SK-MEL-5 (cell line): ENCODE data around the gene EDARADD. TPM values are rescaled to one million over a fixed set of nuclear protein-coding genes. Genes with fewer than 3 reads are reported as not detected.
"Not testable (repeated sequence)": the region's sequence is repeated elsewhere in the genome, so short reads cannot be mapped to it uniquely, and the experiment has no call there.

ENCODE experiments used
- DNase-seq: peaks from one replicate; pipeline ENCODE4 v3.0.0-alpha.2; 2016; ENCODE audit warnings: low read depth, low spot score
- in situ Hi-C: cut with HindIII; loops from 2 replicates; pipeline ENCODE4 v1.10.0; 2016; ENCODE audit warnings: low sequenced_read_pairs, high pct_unique_total_duplicates, low pct_unique_long_range_greater_than_20kb
- total RNA-seq: library from RNA; depleted of rRNA; stranded (reverse); fragments of >200 nt; shearing (Covaris generic); gene quantifications from 2 replicates; pipeline ENCODE4 v1.2.3, GENCODE V29; 2014

Gene EDARADD
- total RNA-seq, 1 experiment from 2014 or later: 2.5 TPM

- in situ Hi-C loops: no loop called here
- no peak for DNase-seq
These were observed 100.7 kb downstream of the EDARADD start for GRCh38 chr1:236494586-236495466.

GRCh38 chr1:236495467-236496112 lies 101.5 kb downstream of the EDARADD start:
- in situ Hi-C loops: no loop called here

GRCh38 chr1:236497908-236498307 lies 103.8 kb downstream of the EDARADD start:
- in situ Hi-C loops: no loop called here
- DNase-seq: no peak

More at GRCh38 chr1:236495467-236496112, 101.5 kb downstream of the EDARADD start:
- DNase-seq: no peak

- in situ Hi-C loops: no loop called here
- no peak for DNase-seq
These were observed 107.0 kb downstream of the EDARADD start for GRCh38 chr1:236501093-236501492.

GRCh38 chr1:236502579-236502971 lies 108.5 kb downstream of the EDARADD start:
- in situ Hi-C loops: no loop called here

GRCh38 chr1:236502972-236503639 lies 109.0 kb downstream of the EDARADD start:
- peak; percentile 21 for DNase-seq
- in situ Hi-C loops: no loop called here

More at GRCh38 chr1:236502579-236502971, 108.5 kb downstream of the EDARADD start:
- DNase-seq: peak; percentile 4

GRCh38 chr1:236504338-236504737 lies 110.3 kb downstream of the EDARADD start:
- DNase-seq, in situ Hi-C loops: not testable (repeated sequence)

- DNase-seq: no peak
- in situ Hi-C loops: no loop called here
These were observed 113.1 kb downstream of the EDARADD start for GRCh38 chr1:236507022-236507700.

GRCh38 chr1:236508593-236509027 lies 114.5 kb downstream of the EDARADD start:
- in situ Hi-C loops: no loop called here
- DNase-seq: no peak

- in situ Hi-C loops: no loop called here
- no peak for DNase-seq
These were observed 115.1 kb downstream of the EDARADD start for GRCh38 chr1:236509203-236509602.

- no peak for DNase-seq
- in situ Hi-C loops: no loop called here
These were observed 115.7 kb downstream of the EDARADD start for GRCh38 chr1:236509647-236510401.

GRCh38 chr1:236511735-236512418 lies 117.8 kb downstream of the EDARADD start:
- no peak for DNase-seq
- in situ Hi-C loops: no loop called here

- in situ Hi-C loops: no loop called here
- DNase-seq: no peak
These were observed 120.8 kb downstream of the EDARADD start for GRCh38 chr1:236514703-236515442.

- in situ Hi-C loops: no loop called here
These were observed 121.4 kb downstream of the EDARADD start for GRCh38 chr1:236515443-236515958.

GRCh38 chr1:236516929-236517704 lies 123.0 kb downstream of the EDARADD start:
- no peak for DNase-seq
- in situ Hi-C loops: no loop called here

More at GRCh38 chr1:236515443-236515958, 121.4 kb downstream of the EDARADD start:
- no peak for DNase-seq
